Measurements from ENCODE around the gene BAZ1B. TPM values are rescaled to one million over a fixed set of nuclear protein-coding genes. Genes with fewer than 3 reads are reported as not detected.
A peak's percentile ranks its signal among the peaks of the same experiment; 100 is the strongest.

BAZ1B gene
- total RNA-seq, 1 experiment from 2014 or later: 66.3 TPM

- peak overlapping the region; percentile 55 for H3K4me3 Mint-ChIP-seq
- H3K4me1 Mint-ChIP-seq: peaks cover 29% of the 10 kb centered on the region
- no peak for ATAC-seq
- no peaks in the 10 kb centered on the region for H3K36me3 Mint-ChIP-seq
- TF ChIP-seq CREB1 (CRISPR knock-in tag; IDR thresholded peaks at IDR 0.05): no peak
- no peak for TF ChIP-seq MAX (CRISPR knock-in tag; IDR thresholded peaks at IDR 0.05)
- no peak for TF ChIP-seq ARID4B (CRISPR knock-in tag; IDR thresholded peaks at IDR 0.05; ENCODE audit: borderline replicate concordance)
- no peak for TF ChIP-seq NFATC4 (CRISPR knock-in tag; IDR thresholded peaks at IDR 0.05)
- H3K27ac Mint-ChIP-seq: no peak overlapping the region; the same call in 1 of the 2 replicates
- ChIA-PET CTCF (interaction anchor here (1.5 to 3.7 kb wide), 3 partner anchors 28 to 72 kb away, joined by 3 to 20 read pairs (median 4); no protein-coding TSS in a partner anchor), POLR2A (no interaction called here)
- peaks cover 22% of the 10 kb centered on the region for H3K27me3 Mint-ChIP-seq (ENCODE audit: low read depth)
- H3K9me3 Mint-ChIP-seq: peaks cover 6% of the 10 kb centered on the region
- DNase-seq (ENCODE audit: low spot score): no peak
These were observed 126.3 kb downstream of the BAZ1B start for GRCh38 chr7:73395538-73396503.

- ATAC-seq (no peak), DNase-seq (ENCODE audit: low spot score) (no peak)
- Mint-ChIP-seq H3K9me3 (peaks cover 14% of the 10 kb centered on the region), H3K4me3 (no peak overlapping the region), H3K27ac (no peak overlapping the region), H3K36me3 (no peaks in the 10 kb centered on the region), H3K27me3 (ENCODE audit: low read depth) (peaks cover 35% of the 10 kb centered on the region), H3K4me1 (peaks cover 33% of the 10 kb centered on the region)
- ChIA-PET CTCF (no interaction called here), POLR2A (no interaction called here)
- TF ChIP-seq ZNF416 (CRISPR knock-in tag; IDR thresholded peaks at IDR 0.05): no peak
- TF ChIP-seq ZBTB21 (CRISPR knock-in tag; IDR thresholded peaks at IDR 0.05; ENCODE audit: borderline replicate concordance): no peak
- no peak for TF ChIP-seq MXD4 (CRISPR knock-in tag; IDR thresholded peaks at IDR 0.05; ENCODE audit: borderline replicate concordance)
- no peak for TF ChIP-seq CTCF (IDR thresholded peaks at IDR 0.05)
- TF ChIP-seq TEAD1 (CRISPR knock-in tag; IDR thresholded peaks at IDR 0.05): no peak
- no peak for TF ChIP-seq JUN (CRISPR knock-in tag; IDR thresholded peaks at IDR 0.05)
- TF ChIP-seq PREB (CRISPR knock-in tag; IDR thresholded peaks at IDR 0.05; ENCODE audit: borderline replicate concordance): no peak
- TF ChIP-seq NFYB (CRISPR knock-in tag; conservative IDR thresholded peaks at IDR 0.05; ENCODE audit: low read depth): no peak
- no peak for TF ChIP-seq USF2 (CRISPR knock-in tag; IDR thresholded peaks at IDR 0.05)
These were observed 127.7 kb downstream of the BAZ1B start for GRCh38 chr7:73394422-73394821.

All from WTC11 (cell line).